Right cardiac atrium (tissue), 5 donors: ENCODE results near the gene TRAF3IP3. TPM values are rescaled to one million over a fixed set of nuclear protein-coding genes. Genes with fewer than 3 reads are reported as not detected.

ENCODE experiments used
- ATAC-seq, 2 donors: fragments of 200-7000 bp; cut with Tn5 transposase; one replicate each; pipeline versions ENCODE4 v1.8.0 to v1.9.1; 2020; ENCODE audit warnings: moderate library complexity in 2 of 2, mild to moderate bottlenecking in 1 of 2
- DNase-seq, 3 donors: peaks; one replicate each; pipeline ENCODE4 v3.0.0-alpha.2; 2020
- H3K27ac ChIP-seq: one replicate; pipeline ENCODE4 v1.5.1; 2013; ENCODE audit warnings: mild to moderate bottlenecking, low read length, control low read depth, moderate library complexity
- H3K27me3 ChIP-seq: one replicate; pipeline ENCODE4 v1.6.1; 2013; ENCODE audit not compliant: control insufficient read depth, insufficient read depth
- H3K4me1 ChIP-seq: one replicate; pipeline ENCODE4 v1.6.1; 2013; ENCODE audit warnings: low read length; ENCODE audit not compliant: control insufficient read depth, insufficient read depth
- H3K4me3 ChIP-seq: one replicate; pipeline ENCODE4 v1.5.1; 2013; ENCODE audit warnings: low read length, control low read depth
- H3K9me3 ChIP-seq: one replicate; pipeline ENCODE4 v1.6.1; 2013; ENCODE audit warnings: low read length; ENCODE audit not compliant: control insufficient read depth
- WGBS: extraction: QIAGEN DNeasy Blood & Tissue Kit; methylation state at CpG from one replicate; pipeline ENCODE4 v1.1.7; 2013; 5-methylcytosine and 5-hydroxymethylcytosine counted together
- intact Hi-C, 4 donors: fragments of 100-400 bp; cut with DNase I; formaldehyde crosslinking; loops; one replicate each; pipeline versions ENCODE4 v1.11.0 to v1.14.0; 2022 to 2023
- polyA plus RNA-seq: library from polyadenylated mRNA; stranded (reverse); fragments of 200-250 nt; gene quantifications from one replicate; pipeline ENCODE4 v1.2.3, GENCODE V29; 2013
- total RNA-seq, 4 donors: library from RNA; stranded (reverse); fragmentation: NEBNext Ultra II Directional; extraction: Animal tissue kit (Norgen Biotek cat#: 25700); gene quantifications; one replicate each; pipeline ENCODE4 v1.2.1, GENCODE V29; 2021
- donor health status: healthy with polysubstance abuse.
- donor health status: DM: no; HTN: yes; CAD: no.
- donor health status: DM: no; HTN: no; CAD: no.
- donor health status: DM: no; HTN: yes; CAD: no; lungs with severe emphysema.
- donor health status: DM: yes; HTN: yes; CAD: no.

Gene TRAF3IP3
- total and polyA plus RNA-seq, 5 donors, result 0.63 to 2.7 (median 1.3) TPM

- Histone ChIP-seq H3K4me3 (no peak overlapping the region), H3K27ac (peak overlapping the region; percentile 94)
Measured at GRCh38 chr1:209769171-209769904, 13.5 kb downstream of the TRAF3IP3 start.

GRCh38 chr1:209769971-209770370 is 14.1 kb downstream of the TRAF3IP3 start:
- Histone ChIP-seq H3K9me3 (no peaks in the 10 kb centered on the region), H3K4me1 (peaks cover 9% of the 10 kb centered on the region), H3K27me3 (no peaks in the 10 kb centered on the region), H3K27ac (peak overlapping the region; percentile 94), H3K4me3 (no peak overlapping the region)
- WGBS, result 39% methylated on average over 7 of the region's 7 CpGs
- DNase-seq (no peak), ATAC-seq (no peak)
- intact Hi-C loops, result no loop called here

More at GRCh38 chr1:209769171-209769904, 13.5 kb downstream of the TRAF3IP3 start:
- DNase-seq (peak; percentile 86 to 92 (median 88)), ATAC-seq (peak; percentile 91 to 98)
- H3K27me3 ChIP-seq, result no peaks in the 10 kb centered on the region
- no peaks in the 10 kb centered on the region for H3K9me3 ChIP-seq
- H3K4me1 ChIP-seq, result peaks cover 9% of the 10 kb centered on the region
- intact Hi-C loops, result no loop called here
- WGBS, result 10% methylated on average over 13 of the region's 13 CpGs

GRCh38 chr1:209770636-209771415 is 15.0 kb downstream of the TRAF3IP3 start:
- no peak for DNase-seq
- no peak for ATAC-seq
- Histone ChIP-seq H3K4me3 (no peak overlapping the region), H3K4me1 (peaks cover 9% of the 10 kb centered on the region), H3K27me3 (no peaks in the 10 kb centered on the region), H3K27ac (no peak overlapping the region), H3K9me3 (no peaks in the 10 kb centered on the region)
- intact Hi-C loops, result no loop called here
- 96% methylated on average over 17 of the region's 17 CpGs for WGBS

GRCh38 chr1:209772126-209772525 is 16.3 kb downstream of the TRAF3IP3 start:
- no peak overlapping the region for H3K4me3 ChIP-seq
- no peaks in the 10 kb centered on the region for H3K9me3 ChIP-seq
- no peak for ATAC-seq
- no peak overlapping the region for H3K27ac ChIP-seq
- intact Hi-C loops, result no loop called here
- H3K27me3 ChIP-seq, result no peaks in the 10 kb centered on the region
- H3K4me1 ChIP-seq, result peaks cover 9% of the 10 kb centered on the region
- WGBS, result 44% methylated on average over 6 of the region's 6 CpGs
- DNase-seq, result no peak

- intact Hi-C loops, result no loop called here
- H3K4me1 ChIP-seq, result peaks cover 3% of the 10 kb centered on the region
- no peak for DNase-seq
- 93% methylated on average over 1 of the region's 1 CpG for WGBS
- H3K4me3 ChIP-seq, result no peak overlapping the region
- H3K9me3 ChIP-seq, result no peaks in the 10 kb centered on the region
- H3K27me3 ChIP-seq, result no peaks in the 10 kb centered on the region
- no peak overlapping the region for H3K27ac ChIP-seq
- ATAC-seq, result no peak
Measured at GRCh38 chr1:209774592-209774991, 18.7 kb downstream of the TRAF3IP3 start.

- no peak overlapping the region for H3K4me3 ChIP-seq
- intact Hi-C loops, result no loop called here
- ATAC-seq (peak in 1 of 2 donors; percentile 24), DNase-seq (no peak)
- no peak overlapping the region for H3K27ac ChIP-seq
- 51% methylated on average over 2 of the region's 2 CpGs for WGBS
- no peaks in the 10 kb centered on the region for H3K4me1 ChIP-seq
- H3K27me3 ChIP-seq, result no peaks in the 10 kb centered on the region
- H3K9me3 ChIP-seq, result no peaks in the 10 kb centered on the region
Measured at GRCh38 chr1:209775678-209776077, 19.8 kb downstream of the TRAF3IP3 start.

- no peak overlapping the region for H3K27ac ChIP-seq
- H3K4me1 ChIP-seq, result no peaks in the 10 kb centered on the region
- no peaks in the 10 kb centered on the region for H3K9me3 ChIP-seq
- H3K27me3 ChIP-seq, result no peaks in the 10 kb centered on the region
- no peak overlapping the region for H3K4me3 ChIP-seq
- intact Hi-C loops, result no loop called here
- WGBS, result 96% methylated on average over 2 of the region's 2 CpGs
- ATAC-seq (no peak), DNase-seq (no peak)
Measured at GRCh38 chr1:209777587-209777986, 21.7 kb downstream of the TRAF3IP3 start.

- ATAC-seq (no peak), DNase-seq (no peak)
- WGBS, result 96% methylated on average over 1 of the region's 1 CpG
- no peak overlapping the region for H3K4me3 ChIP-seq
- no peaks in the 10 kb centered on the region for H3K9me3 ChIP-seq
- H3K27ac ChIP-seq, result no peak overlapping the region
- no peaks in the 10 kb centered on the region for H3K27me3 ChIP-seq
- peaks cover under 1% of the 10 kb centered on the region for H3K4me1 ChIP-seq
- intact Hi-C loops, result no loop called here
Measured at GRCh38 chr1:209778102-209778501, 22.2 kb downstream of the TRAF3IP3 start.

GRCh38 chr1:209780268-209780667 is 24.4 kb downstream of the TRAF3IP3 start:
- intact Hi-C loops, result no loop called here
- Histone ChIP-seq H3K4me3 (no peak overlapping the region), H3K4me1 (peaks cover 4% of the 10 kb centered on the region), H3K27me3 (no peaks in the 10 kb centered on the region), H3K9me3 (no peaks in the 10 kb centered on the region), H3K27ac (no peak overlapping the region)
- DNase-seq, result no peak
- ATAC-seq, result no peak
- 64% methylated on average over 4 of the region's 4 CpGs for WGBS

GRCh38 chr1:209783386-209783785 is 27.5 kb downstream of the TRAF3IP3 start:
- Histone ChIP-seq H3K27me3 (no peaks in the 10 kb centered on the region), H3K27ac (no peak overlapping the region), H3K9me3 (no peaks in the 10 kb centered on the region), H3K4me3 (peak overlapping the region; percentile 75), H3K4me1 (peaks cover 6% of the 10 kb centered on the region)
- ATAC-seq, result no peak
- WGBS, result 58% methylated on average over 6 of the region's 6 CpGs
- intact Hi-C loops, result no loop called here
- DNase-seq, result no peak
